HG03196 (cell line): ENCODE data around the gene MYO1H.

ENCODE experiments used
- ATAC-seq: cut with Tn5 transposase; IDR thresholded peaks from one replicate; pipeline ENCODE4 v1.9.1; 2021; ENCODE audit not compliant: unreplicated experiment

The MYO1H gene

DNA sequence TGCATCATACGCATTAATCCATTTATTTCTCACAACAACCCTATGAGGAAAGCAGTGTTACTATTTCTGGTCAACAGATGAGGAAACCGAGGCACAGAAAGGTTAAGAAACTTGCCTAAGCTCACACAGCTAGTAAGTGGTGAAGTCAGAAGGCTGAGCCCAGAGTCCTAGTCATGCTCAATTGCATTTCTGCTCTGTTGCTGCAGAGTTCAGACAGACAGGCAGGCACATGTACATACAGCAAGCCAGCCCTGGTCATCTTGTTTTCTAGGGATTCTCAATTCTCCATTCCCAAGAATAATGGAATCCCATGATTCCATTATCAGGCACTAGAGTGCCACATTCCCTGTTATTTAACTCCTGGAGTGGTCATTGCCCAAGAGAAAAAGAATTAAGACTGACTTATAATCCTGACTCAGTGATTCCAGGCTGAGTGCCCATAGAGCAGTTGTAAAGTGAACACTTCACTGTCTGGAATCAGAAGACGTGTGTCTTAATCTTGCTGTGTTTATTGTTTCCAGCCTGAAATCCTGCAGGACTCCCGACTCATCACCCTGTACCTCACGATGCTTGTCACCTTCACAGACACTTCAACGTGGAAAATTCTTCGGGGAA, 140.5 kb downstream of the MYO1H start:
- ATAC-seq: no peak

DNA sequence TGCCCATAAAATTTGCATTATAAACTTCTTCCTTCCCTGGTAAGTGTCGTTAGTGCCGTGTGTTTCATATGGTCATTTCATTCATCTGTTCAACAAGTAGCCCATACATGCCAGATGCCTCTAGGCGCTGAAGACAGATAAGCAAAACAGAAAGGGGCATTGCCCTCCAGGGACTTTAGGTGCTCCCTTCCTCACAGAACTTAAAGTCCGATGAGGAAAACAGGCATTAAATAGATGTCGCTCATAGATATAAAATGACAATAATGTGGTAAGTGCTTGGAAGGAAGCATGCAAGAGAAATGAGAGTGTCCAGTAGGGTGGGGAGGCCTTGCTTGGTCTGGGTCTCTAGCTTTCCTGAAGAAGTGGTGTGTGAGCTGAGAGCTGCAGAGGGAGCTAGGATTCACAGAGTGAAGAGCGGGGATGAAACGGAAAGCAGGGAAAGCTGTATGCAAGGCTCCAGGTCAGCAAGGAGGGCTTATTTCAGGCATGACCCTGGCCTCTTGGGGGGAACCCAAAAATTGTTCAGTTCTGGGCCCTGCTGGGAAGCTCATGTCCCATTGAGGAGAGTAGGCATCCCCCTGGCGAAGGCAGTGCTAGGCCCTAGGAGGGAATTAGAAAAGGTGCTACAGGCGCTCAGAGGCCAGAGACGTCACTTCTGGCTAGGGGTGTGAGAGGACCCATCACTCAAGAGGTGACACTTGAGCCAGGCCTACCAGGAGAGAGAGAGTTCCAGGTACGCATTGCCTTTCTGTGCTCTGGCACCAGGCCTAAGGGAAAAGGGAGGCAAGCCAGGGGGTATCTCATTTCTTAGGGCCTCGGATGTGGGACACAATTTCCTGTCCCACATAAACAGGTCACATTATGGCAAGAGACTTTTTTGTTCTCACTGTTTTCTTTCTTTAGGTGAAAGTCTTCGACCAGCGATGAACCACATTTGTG, 141.6 kb downstream of the MYO1H start:
- no peak for ATAC-seq

DNA sequence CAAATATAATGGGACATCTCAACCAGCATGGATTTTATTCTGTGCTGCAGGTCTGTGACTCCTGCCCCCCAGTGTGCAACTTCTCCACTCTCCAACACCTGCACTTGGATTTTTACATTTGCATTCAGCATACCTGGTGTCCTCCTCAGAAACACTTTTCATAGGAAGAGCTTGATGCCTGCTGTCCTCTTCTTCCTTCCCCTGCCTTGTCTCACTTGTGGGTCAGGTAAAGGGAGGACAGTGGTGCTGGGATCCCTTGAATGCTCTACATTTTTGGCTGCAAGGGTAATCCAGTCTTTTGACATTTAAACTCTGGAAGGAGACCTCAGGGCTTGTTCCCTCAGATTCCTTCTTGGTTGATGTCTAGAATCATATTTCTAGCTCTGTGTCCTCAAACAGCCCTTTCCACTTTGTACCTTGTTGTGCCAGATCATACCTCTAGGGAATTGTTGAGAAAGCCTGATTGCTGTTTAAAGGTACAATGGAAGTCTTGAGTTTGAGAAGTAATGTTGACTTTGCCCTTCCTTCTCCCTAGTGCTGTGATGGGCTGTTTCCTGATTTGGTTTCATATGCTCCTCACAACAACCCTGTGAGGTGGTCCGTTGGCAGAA, 142.4 kb downstream of the MYO1H start:
- ATAC-seq: no peak

DNA sequence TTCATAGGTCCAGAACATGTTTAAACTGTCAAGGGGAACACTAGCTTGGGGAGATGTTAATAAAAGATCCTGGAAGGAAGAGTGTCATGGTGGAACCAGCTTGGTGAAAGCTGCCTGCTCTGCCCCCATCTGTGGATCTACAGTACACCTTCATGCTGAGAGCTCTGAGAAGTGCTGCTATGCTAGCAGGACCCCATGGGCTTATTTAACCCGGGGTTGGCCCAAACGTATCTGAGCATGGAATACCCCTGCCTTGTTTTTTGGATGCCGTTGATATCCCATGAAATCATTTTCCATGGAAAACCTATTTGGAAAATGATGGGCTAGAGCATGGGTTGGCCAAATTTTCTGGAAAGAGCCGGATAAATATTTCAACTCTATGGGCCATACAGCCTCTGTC, 144.0 kb downstream of the MYO1H start:
- no peak for ATAC-seq

DNA sequence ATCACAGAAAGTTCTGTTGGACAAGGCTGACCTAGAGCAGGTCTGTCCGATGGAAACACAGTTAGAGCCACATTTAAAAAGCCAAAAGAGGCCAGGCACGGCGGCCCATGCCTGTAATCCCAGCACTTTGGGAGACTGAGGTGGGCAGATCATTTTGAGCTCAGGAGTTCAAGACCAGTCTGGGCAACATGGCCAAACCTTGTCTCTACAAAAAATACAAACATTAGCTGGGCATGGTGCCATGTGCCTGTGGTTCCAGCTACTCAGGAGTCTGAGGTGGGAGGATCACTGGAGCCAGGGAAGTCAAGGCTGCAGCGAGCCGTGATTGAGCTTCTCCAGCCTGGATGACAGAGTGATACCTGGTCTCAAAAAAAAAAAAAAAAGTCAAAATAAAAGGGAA, 144.7 kb downstream of the MYO1H start:
- no peak for ATAC-seq

DNA sequence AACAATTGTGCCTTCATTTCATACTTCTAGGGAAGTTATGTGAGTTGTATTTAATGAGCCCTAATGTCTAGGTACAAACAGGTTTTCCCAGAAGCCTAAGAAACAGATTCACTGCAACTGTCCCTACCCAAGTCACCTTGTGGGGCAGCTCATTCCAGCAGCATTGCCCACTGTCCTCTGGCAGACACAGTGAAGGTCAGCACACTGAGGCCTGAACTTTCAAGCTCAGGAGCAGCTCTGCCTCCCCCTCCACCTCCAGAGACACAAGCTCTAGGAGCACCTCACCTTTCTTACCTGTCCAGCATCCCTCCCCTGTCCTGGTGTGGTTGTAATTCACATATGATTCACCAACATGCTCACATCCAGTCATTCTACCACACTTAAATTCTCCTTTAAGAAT, 145.4 kb downstream of the MYO1H start:
- no peak for ATAC-seq

DNA sequence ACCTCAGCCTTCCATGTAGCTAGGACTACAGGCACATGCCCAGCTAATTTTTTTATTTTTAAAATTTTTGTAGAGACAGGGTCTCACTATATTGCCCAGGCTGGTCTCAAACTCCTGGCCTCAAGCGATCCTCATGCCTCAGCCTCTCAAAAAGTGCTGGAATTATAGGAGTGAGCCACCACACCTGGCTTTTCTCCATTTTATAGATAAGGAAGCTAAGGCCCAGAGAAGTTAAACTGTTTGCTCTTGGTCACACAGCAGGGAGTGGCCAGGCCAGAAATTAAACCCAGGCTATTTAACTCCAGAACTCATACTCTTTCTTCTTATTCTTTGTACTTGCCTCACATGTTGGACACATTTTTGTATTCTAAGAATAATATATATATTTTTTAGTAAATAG, 146.2 kb downstream of the MYO1H start:
- no peak for ATAC-seq

DNA sequence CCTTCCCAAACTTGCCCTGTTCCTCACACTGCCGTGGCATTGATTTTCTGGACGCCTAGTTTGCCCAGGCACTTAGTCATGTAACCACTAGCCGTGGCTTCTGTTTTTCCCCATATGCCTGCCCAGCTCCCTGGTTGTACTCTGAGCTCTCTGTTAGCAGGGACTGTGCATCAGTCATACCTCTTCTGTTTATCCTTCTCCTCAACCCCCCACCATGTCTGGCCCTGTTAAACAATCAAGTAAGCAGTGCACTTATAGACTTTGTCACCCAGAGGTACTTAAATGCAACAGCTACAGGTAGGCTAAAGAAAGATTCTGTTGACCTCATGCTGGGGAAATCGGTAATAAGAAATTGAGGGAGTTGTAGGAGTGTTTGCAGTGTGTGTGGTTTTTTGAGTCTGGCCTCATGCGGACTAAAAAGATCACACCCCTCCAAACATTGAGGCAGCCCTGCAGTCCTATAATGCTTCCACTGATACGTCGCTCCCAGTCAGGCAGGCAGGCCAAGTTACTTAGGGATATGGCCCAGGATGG, 146.7 kb downstream of the MYO1H start:
- ATAC-seq: no peak

DNA sequence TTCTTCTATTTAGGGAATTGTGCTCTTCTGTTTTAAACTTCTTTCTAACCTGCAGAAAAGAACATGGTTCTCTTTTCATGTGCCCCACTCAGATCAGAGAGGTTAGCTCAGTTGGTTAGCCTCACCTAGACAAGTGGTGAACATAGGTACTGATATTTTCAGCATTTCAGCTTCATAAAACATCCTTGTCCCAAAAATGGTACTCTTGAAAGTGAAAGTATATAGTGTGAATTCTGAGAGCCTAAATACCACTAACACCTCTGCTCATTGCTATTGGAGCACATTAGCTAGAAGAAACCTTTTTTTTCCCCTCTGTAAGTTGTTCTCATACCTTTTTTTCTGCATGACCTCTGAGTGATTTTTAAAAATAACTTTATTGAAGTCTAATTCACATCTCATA, 147.3 kb downstream of the MYO1H start:
- ATAC-seq: no peak

DNA sequence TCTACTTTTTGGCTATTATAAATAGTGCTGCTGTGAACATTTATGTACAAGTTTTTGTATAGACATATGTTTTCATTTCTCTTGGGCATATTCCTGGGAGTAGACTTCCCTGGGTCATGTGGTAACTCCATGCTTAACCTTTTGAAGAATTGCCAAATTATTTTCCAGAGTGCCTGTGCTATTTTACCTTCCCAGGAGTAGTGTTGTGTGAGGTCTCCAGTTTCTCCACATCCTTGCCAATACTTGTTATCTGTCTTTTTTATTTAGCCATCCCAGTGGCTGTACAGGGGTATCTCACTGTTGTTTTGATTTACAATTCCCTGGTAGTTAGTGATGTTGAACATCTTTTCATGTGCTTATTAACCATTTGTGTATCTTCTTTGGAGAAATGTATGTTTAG, 148.6 kb downstream of the MYO1H start:
- no peak for ATAC-seq

DNA sequence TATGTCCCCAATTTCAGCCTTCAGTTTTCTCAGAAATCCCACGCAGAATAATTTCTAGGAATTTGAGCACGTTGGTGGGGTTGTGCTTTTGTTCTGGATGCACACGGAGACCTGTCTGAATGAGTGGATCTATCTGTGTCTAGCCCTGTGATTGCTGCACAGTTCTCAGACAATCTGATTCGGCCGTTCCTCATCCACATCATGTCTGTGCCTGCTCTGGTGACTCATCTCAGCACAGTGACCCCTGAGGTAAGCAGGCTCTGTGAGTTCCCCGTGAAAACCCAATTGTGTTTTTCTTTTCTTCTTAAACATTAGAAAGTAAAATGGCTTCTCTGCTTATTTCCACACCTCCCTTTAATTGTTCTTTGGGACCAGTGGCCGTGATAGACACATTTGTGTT, 150.0 kb downstream of the MYO1H start:
- ATAC-seq: no peak
